WTC11 (cell line): ENCODE data around the gene PDSS2. TPM values are rescaled to one million over a fixed set of nuclear protein-coding genes. Genes with fewer than 3 reads are reported as not detected.

Source experiments
- ATAC-seq: fragments of 200-7000 bp; cut with Tn5 transposase; 2 replicates; pipeline ENCODE4 v1.10.0; 2021; ENCODE audit warnings: mild to moderate bottlenecking, moderate library complexity
- CTCF ChIA-PET: fragments of 300-600 bp; sonication (Branson Sonifier 250); formaldehyde crosslinking; loops from one replicate; lab custom pipeline; 2021; ENCODE audit warnings: antibody characterized with exemption; lab: Charles Lee
- POLR2A ChIA-PET: fragments of 350-600 bp; sonication (Branson Sonifier 250); formaldehyde crosslinking; loops from one replicate; lab custom pipeline; 2021; ENCODE audit warnings: antibody characterized with exemption; lab: Charles Lee
- DNase-seq: peaks from one replicate; pipeline ENCODE4 v3.0.0; 2021; ENCODE audit warnings: low spot score
- H3K27ac Mint-ChIP-seq: 2 replicates; pipeline ENCODE4 v1.8.0; 2021; ENCODE audit warnings: mixed read lengths
- H3K27me3 Mint-ChIP-seq: 2 replicates; pipeline ENCODE4 v1.8.0; 2021; ENCODE audit warnings: low read depth, mild to moderate bottlenecking, moderate library complexity, mixed read lengths
- H3K36me3 Mint-ChIP-seq: 2 replicates; pipeline ENCODE4 v1.8.0; 2021; ENCODE audit warnings: mixed read lengths
- H3K4me1 Mint-ChIP-seq: 2 replicates; pipeline ENCODE4 v1.8.0; 2022; ENCODE audit warnings: mixed read lengths
- H3K4me3 Mint-ChIP-seq: 2 replicates; pipeline ENCODE4 v1.8.0; 2021; ENCODE audit warnings: mild to moderate bottlenecking, moderate library complexity, mixed read lengths
- H3K9me3 Mint-ChIP-seq: 2 replicates; pipeline ENCODE4 v1.8.0; 2021; ENCODE audit warnings: mixed read lengths
- CBFB ChIP-seq: sonication (generic); formaldehyde crosslinking; IDR thresholded peaks from 2 replicates; pipeline ENCODE4 v1.8.1; 2022; ENCODE audit warnings: mild to moderate bottlenecking, low read depth, missing genetic modification reagents
- CREM ChIP-seq: sonication (generic); formaldehyde crosslinking; IDR thresholded peaks from 2 replicates; pipeline ENCODE4 v1.8.1; 2022; ENCODE audit warnings: mild to moderate bottlenecking, missing genetic modification reagents, moderate library complexity
- ETV6 ChIP-seq: sonication (generic); formaldehyde crosslinking; IDR thresholded peaks from 2 replicates; pipeline ENCODE4 v1.8.1; 2022; ENCODE audit warnings: mild to moderate bottlenecking, missing genetic modification reagents
- GABPB1 ChIP-seq: sonication (generic); formaldehyde crosslinking; IDR thresholded peaks from 2 replicates; pipeline ENCODE4 v1.8.1; 2023; ENCODE audit warnings: mild to moderate bottlenecking, missing genetic modification reagents
- NR3C1 ChIP-seq: sonication (generic); formaldehyde crosslinking; conservative IDR thresholded peaks from 2 replicates; pipeline ENCODE4 v1.8.1; 2023; ENCODE audit warnings: low read depth, mild to moderate bottlenecking, missing genetic modification reagents
- RORB ChIP-seq: fragments of 250-450 bp; sonication (Bioruptor Pico); IDR thresholded peaks from 2 replicates; pipeline ENCODE4 v1.9.0; 2021; ENCODE audit warnings: mild to moderate bottlenecking
- ZNF138 ChIP-seq: sonication (generic); formaldehyde crosslinking; conservative IDR thresholded peaks from 2 replicates; pipeline ENCODE4 v1.8.1; 2022; ENCODE audit warnings: mild to moderate bottlenecking, moderate library complexity, missing genetic modification reagents
- total RNA-seq: library from RNA; stranded (reverse); gene quantifications from 3 replicates; pipeline ENCODE4 v1.2.3, GENCODE V29; 2021
- TF ChIP-seq, protein P1 (sequence below): sonication (generic); formaldehyde crosslinking; IDR thresholded peaks from 2 replicates; pipeline ENCODE4 v1.8.0; 2023; ENCODE audit warnings: missing genetic modification reagents, mild to moderate bottlenecking, borderline replicate concordance
- TF ChIP-seq, protein P2 (sequence below): fragments of 200-600 bp; IDR thresholded peaks from 2 replicates; pipeline ENCODE4 v1.8.0; 2022; ENCODE audit warnings: antibody characterized with exemption
- TF ChIP-seq, protein P3 (sequence below): fragments of 250-450 bp; sonication (Bioruptor Pico); IDR thresholded peaks from 2 replicates; pipeline ENCODE4 v1.9.0; 2021; ENCODE audit warnings: mild to moderate bottlenecking, borderline replicate concordance
- TF ChIP-seq, protein P4 (sequence below): sonication (generic); formaldehyde crosslinking; IDR thresholded peaks from 2 replicates; pipeline ENCODE4 v1.8.1; 2022; ENCODE audit warnings: low read depth, missing genetic modification reagents, borderline replicate concordance
- TF ChIP-seq, protein P5 (sequence below): sonication (generic); formaldehyde crosslinking; IDR thresholded peaks from 2 replicates; pipeline ENCODE4 v1.8.1; 2023; ENCODE audit warnings: mild to moderate bottlenecking, missing genetic modification reagents, borderline replicate concordance
- TF ChIP-seq, protein P6 (sequence below): sonication (generic); formaldehyde crosslinking; IDR thresholded peaks from 2 replicates; pipeline ENCODE4 v1.8.1; 2023; ENCODE audit warnings: mild to moderate bottlenecking, missing genetic modification reagents
- TF ChIP-seq, protein P7 (sequence below): sonication (generic); formaldehyde crosslinking; IDR thresholded peaks from 2 replicates; pipeline ENCODE4 v1.8.0; 2022; ENCODE audit warnings: mild to moderate bottlenecking, missing genetic modification reagents

Gene PDSS2
- total RNA-seq, 1 experiment from 2014 or later = 18.3 TPM

DNA sequence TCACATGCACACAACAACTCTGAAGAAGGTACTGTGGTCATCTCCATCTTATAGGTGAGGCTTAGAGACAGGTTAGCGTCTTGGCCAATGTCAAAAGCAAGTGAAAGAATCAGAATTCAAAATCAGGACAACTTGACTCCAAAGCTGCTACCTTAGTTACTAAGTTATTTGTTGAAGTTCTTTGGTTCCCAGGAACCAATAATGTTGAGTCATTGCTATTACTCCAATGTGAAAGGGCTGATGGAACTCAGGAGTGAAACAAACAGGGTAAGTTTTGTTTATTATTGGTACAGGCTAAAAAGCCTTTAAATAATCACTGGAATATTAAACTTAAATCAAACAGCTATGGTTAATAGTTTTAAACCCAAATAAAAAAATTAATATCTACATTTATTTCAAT is 111.1 kb downstream of the PDSS2 start (continued):
- TF ChIP-seq, protein P1, sequence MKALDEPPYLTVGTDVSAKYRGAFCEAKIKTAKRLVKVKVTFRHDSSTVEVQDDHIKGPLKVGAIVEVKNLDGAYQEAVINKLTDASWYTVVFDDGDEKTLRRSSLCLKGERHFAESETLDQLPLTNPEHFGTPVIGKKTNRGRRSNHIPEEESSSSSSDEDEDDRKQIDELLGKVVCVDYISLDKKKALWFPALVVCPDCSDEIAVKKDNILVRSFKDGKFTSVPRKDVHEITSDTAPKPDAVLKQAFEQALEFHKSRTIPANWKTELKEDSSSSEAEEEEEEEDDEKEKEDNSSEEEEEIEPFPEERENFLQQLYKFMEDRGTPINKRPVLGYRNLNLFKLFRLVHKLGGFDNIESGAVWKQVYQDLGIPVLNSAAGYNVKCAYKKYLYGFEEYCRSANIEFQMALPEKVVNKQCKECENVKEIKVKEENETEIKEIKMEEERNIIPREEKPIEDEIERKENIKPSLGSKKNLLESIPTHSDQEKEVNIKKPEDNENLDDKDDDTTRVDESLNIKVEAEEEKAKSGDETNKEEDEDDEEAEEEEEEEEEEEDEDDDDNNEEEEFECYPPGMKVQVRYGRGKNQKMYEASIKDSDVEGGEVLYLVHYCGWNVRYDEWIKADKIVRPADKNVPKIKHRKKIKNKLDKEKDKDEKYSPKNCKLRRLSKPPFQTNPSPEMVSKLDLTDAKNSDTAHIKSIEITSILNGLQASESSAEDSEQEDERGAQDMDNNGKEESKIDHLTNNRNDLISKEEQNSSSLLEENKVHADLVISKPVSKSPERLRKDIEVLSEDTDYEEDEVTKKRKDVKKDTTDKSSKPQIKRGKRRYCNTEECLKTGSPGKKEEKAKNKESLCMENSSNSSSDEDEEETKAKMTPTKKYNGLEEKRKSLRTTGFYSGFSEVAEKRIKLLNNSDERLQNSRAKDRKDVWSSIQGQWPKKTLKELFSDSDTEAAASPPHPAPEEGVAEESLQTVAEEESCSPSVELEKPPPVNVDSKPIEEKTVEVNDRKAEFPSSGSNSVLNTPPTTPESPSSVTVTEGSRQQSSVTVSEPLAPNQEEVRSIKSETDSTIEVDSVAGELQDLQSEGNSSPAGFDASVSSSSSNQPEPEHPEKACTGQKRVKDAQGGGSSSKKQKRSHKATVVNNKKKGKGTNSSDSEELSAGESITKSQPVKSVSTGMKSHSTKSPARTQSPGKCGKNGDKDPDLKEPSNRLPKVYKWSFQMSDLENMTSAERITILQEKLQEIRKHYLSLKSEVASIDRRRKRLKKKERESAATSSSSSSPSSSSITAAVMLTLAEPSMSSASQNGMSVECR (CRISPR knock-in tag) = no peak

DNA sequence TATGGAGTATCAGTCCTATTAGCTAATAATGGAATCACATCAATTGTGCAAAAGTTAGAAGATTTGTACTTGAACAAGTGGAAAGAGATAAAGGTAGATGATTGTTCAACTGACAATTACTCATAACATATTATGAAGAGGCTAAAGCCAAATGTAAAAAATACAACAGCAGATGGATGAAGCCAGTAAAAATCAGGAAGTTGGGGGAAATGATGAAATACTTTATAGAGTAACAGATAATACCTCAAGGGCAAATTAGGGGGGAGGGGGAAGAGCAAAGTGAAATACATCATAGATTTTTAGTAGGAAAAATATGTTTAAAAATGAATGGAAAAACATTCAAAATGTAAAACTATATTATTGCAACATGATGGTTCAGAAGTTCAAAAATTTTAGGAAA is 114.0 kb downstream of the PDSS2 start:
- ATAC-seq (no peak), DNase-seq (no peak)
- Mint-ChIP-seq H3K4me3 (no peak overlapping the region), H3K4me1 (peaks cover 8% of the 10 kb centered on the region), H3K27ac (no peak overlapping the region), H3K27me3 (no peaks in the 10 kb centered on the region), H3K9me3 (no peaks in the 10 kb centered on the region), H3K36me3 (no peaks in the 10 kb centered on the region)
- CTCF ChIA-PET = interaction anchor here (1.1 to 1.5 kb wide), 2 partner anchors 27 to 36 kb away, joined by 3 to 5 read pairs; no protein-coding TSS in a partner anchor
- TF ChIP-seq ETV6 (CRISPR knock-in tag) (no peak), CBFB (no peak), CREM (no peak), GABPB1 (no peak), NR3C1 (CRISPR knock-in tag) (no peak)
- TF ChIP-seq, protein P2, sequence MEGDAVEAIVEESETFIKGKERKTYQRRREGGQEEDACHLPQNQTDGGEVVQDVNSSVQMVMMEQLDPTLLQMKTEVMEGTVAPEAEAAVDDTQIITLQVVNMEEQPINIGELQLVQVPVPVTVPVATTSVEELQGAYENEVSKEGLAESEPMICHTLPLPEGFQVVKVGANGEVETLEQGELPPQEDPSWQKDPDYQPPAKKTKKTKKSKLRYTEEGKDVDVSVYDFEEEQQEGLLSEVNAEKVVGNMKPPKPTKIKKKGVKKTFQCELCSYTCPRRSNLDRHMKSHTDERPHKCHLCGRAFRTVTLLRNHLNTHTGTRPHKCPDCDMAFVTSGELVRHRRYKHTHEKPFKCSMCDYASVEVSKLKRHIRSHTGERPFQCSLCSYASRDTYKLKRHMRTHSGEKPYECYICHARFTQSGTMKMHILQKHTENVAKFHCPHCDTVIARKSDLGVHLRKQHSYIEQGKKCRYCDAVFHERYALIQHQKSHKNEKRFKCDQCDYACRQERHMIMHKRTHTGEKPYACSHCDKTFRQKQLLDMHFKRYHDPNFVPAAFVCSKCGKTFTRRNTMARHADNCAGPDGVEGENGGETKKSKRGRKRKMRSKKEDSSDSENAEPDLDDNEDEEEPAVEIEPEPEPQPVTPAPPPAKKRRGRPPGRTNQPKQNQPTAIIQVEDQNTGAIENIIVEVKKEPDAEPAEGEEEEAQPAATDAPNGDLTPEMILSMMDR = no peak
- TF ChIP-seq, protein P3, sequence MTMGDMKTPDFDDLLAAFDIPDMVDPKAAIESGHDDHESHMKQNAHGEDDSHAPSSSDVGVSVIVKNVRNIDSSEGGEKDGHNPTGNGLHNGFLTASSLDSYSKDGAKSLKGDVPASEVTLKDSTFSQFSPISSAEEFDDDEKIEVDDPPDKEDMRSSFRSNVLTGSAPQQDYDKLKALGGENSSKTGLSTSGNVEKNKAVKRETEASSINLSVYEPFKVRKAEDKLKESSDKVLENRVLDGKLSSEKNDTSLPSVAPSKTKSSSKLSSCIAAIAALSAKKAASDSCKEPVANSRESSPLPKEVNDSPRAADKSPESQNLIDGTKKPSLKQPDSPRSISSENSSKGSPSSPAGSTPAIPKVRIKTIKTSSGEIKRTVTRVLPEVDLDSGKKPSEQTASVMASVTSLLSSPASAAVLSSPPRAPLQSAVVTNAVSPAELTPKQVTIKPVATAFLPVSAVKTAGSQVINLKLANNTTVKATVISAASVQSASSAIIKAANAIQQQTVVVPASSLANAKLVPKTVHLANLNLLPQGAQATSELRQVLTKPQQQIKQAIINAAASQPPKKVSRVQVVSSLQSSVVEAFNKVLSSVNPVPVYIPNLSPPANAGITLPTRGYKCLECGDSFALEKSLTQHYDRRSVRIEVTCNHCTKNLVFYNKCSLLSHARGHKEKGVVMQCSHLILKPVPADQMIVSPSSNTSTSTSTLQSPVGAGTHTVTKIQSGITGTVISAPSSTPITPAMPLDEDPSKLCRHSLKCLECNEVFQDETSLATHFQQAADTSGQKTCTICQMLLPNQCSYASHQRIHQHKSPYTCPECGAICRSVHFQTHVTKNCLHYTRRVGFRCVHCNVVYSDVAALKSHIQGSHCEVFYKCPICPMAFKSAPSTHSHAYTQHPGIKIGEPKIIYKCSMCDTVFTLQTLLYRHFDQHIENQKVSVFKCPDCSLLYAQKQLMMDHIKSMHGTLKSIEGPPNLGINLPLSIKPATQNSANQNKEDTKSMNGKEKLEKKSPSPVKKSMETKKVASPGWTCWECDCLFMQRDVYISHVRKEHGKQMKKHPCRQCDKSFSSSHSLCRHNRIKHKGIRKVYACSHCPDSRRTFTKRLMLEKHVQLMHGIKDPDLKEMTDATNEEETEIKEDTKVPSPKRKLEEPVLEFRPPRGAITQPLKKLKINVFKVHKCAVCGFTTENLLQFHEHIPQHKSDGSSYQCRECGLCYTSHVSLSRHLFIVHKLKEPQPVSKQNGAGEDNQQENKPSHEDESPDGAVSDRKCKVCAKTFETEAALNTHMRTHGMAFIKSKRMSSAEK (CRISPR knock-in tag) = no peak
- TF ChIP-seq, protein P4, sequence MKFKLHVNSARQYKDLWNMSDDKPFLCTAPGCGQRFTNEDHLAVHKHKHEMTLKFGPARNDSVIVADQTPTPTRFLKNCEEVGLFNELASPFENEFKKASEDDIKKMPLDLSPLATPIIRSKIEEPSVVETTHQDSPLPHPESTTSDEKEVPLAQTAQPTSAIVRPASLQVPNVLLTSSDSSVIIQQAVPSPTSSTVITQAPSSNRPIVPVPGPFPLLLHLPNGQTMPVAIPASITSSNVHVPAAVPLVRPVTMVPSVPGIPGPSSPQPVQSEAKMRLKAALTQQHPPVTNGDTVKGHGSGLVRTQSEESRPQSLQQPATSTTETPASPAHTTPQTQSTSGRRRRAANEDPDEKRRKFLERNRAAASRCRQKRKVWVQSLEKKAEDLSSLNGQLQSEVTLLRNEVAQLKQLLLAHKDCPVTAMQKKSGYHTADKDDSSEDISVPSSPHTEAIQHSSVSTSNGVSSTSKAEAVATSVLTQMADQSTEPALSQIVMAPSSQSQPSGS (CRISPR knock-in tag) = no peak
- POLR2A ChIA-PET = no interaction called here

DNA sequence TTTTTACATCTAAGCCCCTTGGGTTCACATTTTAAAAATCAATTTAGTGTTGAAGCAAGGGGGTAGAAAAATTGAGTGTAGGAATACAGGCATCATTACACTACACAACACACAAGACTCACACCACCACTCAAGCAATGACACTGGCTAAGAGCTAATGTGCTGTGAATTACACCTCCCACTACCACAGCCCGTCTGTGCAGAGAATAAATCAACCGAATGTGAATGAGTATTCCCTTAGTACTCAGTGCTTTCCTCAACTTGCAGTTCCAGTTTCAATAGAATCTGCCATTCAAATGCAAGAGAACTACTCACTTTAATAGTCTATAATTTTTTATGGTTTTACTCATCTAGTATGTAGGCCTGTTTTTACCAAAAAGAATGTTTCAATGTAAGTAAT is 114.4 kb downstream of the PDSS2 start:
- DNase-seq (no peak), ATAC-seq (no peak)
- POLR2A ChIA-PET = no interaction called here
- no peaks in the 10 kb centered on the region for H3K36me3 Mint-ChIP-seq
- no peaks in the 10 kb centered on the region for H3K27me3 Mint-ChIP-seq
- H3K27ac Mint-ChIP-seq = no peak overlapping the region
- CTCF ChIA-PET = interaction anchor here (1.1 to 1.5 kb wide), 2 partner anchors 26 to 37 kb away, joined by 3 to 5 read pairs; no protein-coding TSS in a partner anchor
- no peak for TF ChIP-seq ZNF138 (CRISPR knock-in tag)
- TF ChIP-seq, protein P5, sequence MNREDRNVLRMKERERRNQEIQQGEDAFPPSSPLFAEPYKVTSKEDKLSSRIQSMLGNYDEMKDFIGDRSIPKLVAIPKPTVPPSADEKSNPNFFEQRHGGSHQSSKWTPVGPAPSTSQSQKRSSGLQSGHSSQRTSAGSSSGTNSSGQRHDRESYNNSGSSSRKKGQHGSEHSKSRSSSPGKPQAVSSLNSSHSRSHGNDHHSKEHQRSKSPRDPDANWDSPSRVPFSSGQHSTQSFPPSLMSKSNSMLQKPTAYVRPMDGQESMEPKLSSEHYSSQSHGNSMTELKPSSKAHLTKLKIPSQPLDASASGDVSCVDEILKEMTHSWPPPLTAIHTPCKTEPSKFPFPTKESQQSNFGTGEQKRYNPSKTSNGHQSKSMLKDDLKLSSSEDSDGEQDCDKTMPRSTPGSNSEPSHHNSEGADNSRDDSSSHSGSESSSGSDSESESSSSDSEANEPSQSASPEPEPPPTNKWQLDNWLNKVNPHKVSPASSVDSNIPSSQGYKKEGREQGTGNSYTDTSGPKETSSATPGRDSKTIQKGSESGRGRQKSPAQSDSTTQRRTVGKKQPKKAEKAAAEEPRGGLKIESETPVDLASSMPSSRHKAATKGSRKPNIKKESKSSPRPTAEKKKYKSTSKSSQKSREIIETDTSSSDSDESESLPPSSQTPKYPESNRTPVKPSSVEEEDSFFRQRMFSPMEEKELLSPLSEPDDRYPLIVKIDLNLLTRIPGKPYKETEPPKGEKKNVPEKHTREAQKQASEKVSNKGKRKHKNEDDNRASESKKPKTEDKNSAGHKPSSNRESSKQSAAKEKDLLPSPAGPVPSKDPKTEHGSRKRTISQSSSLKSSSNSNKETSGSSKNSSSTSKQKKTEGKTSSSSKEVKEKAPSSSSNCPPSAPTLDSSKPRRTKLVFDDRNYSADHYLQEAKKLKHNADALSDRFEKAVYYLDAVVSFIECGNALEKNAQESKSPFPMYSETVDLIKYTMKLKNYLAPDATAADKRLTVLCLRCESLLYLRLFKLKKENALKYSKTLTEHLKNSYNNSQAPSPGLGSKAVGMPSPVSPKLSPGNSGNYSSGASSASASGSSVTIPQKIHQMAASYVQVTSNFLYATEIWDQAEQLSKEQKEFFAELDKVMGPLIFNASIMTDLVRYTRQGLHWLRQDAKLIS (CRISPR knock-in tag) = no peak
- TF ChIP-seq, protein P6, sequence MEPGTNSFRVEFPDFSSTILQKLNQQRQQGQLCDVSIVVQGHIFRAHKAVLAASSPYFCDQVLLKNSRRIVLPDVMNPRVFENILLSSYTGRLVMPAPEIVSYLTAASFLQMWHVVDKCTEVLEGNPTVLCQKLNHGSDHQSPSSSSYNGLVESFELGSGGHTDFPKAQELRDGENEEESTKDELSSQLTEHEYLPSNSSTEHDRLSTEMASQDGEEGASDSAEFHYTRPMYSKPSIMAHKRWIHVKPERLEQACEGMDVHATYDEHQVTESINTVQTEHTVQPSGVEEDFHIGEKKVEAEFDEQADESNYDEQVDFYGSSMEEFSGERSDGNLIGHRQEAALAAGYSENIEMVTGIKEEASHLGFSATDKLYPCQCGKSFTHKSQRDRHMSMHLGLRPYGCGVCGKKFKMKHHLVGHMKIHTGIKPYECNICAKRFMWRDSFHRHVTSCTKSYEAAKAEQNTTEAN (CRISPR knock-in tag) = no peak
- no peak for TF ChIP-seq NR3C1 (CRISPR knock-in tag)
- TF ChIP-seq, protein P7, sequence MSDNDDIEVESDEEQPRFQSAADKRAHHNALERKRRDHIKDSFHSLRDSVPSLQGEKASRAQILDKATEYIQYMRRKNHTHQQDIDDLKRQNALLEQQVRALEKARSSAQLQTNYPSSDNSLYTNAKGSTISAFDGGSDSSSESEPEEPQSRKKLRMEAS = no peak
- TF ChIP-seq RORB (CRISPR knock-in tag) = no peak
- TF ChIP-seq, all 79 proteins: peak for 0
- peaks cover 8% of the 10 kb centered on the region for H3K4me1 Mint-ChIP-seq
- no peak overlapping the region for H3K4me3 Mint-ChIP-seq
- no peaks in the 10 kb centered on the region for H3K9me3 Mint-ChIP-seq
